ENCODE measurements around the gene GSTM2.

The GSTM2 gene

DNA sequence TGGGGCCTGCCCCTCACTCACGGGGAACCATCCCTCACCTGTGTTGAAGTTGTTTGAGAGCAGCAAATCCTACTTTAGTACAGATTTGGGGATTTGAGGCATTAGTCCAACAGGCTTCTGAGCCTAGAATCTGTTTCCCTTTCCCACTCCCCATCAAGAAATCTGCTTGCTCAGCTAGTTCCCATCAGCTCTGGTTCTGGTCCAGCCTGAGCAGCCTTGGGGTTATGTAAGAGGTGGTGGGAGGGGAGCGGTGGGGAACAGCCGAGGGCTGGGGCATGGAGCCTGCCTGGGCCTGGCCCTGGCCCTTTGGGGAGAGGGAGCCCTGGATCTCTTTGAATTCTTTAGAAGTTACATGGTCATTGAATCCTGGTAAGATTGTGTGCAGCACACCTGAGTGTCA lies 48.3 kb downstream of the GSTM2 start:
- H3K27me3 ChIP-seq (ENCODE audit: insufficient read depth, low read length, poor library complexity, severe bottlenecking): no peaks in the 10 kb centered on the region
- H3K9ac ChIP-seq (ENCODE audit: low read depth, low read length, poor library complexity, severe bottlenecking): no peak overlapping the region
- TF ChIP-seq, protein P1, sequence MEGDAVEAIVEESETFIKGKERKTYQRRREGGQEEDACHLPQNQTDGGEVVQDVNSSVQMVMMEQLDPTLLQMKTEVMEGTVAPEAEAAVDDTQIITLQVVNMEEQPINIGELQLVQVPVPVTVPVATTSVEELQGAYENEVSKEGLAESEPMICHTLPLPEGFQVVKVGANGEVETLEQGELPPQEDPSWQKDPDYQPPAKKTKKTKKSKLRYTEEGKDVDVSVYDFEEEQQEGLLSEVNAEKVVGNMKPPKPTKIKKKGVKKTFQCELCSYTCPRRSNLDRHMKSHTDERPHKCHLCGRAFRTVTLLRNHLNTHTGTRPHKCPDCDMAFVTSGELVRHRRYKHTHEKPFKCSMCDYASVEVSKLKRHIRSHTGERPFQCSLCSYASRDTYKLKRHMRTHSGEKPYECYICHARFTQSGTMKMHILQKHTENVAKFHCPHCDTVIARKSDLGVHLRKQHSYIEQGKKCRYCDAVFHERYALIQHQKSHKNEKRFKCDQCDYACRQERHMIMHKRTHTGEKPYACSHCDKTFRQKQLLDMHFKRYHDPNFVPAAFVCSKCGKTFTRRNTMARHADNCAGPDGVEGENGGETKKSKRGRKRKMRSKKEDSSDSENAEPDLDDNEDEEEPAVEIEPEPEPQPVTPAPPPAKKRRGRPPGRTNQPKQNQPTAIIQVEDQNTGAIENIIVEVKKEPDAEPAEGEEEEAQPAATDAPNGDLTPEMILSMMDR (conservative IDR thresholded peaks at IDR 0.05; ENCODE audit: low read length): no peak
- TF ChIP-seq EZH2phosphoT487 (IDR thresholded peaks at IDR 0.05; ENCODE audit: borderline replicate concordance): no peak
- H3K79me2 ChIP-seq (ENCODE audit: insufficient read depth, low read length): no peaks in the 10 kb centered on the region
- no peaks in the 10 kb centered on the region for H3F3A ChIP-seq (ENCODE audit: low read depth)
- no peak overlapping the region for H3K4me3 ChIP-seq (ENCODE audit: low read length, poor library complexity, severe bottlenecking)
- no peaks in the 10 kb centered on the region for H3K9me3 ChIP-seq (ENCODE audit: insufficient read depth, low read depth, low read length)
- no peaks in the 10 kb centered on the region for H3K9me2 ChIP-seq (replicated peaks; ENCODE audit: low read depth, low read length)
- peaks cover 6% of the 10 kb centered on the region for H3K4me1 ChIP-seq (ENCODE audit: insufficient read depth, low read length, poor library complexity, severe bottlenecking)
- H2AFZ ChIP-seq (ENCODE audit: low read length): no peak overlapping the region
- no peaks in the 10 kb centered on the region for H3K36me3 ChIP-seq (ENCODE audit: insufficient read depth, low read length)
- H3K4me2 ChIP-seq (ENCODE audit: low read depth, low read length, poor library complexity, severe bottlenecking): no peak overlapping the region
- no peaks in the 10 kb centered on the region for H4K20me1 ChIP-seq (ENCODE audit: insufficient read depth, low read length, poor library complexity, severe bottlenecking)

DNA sequence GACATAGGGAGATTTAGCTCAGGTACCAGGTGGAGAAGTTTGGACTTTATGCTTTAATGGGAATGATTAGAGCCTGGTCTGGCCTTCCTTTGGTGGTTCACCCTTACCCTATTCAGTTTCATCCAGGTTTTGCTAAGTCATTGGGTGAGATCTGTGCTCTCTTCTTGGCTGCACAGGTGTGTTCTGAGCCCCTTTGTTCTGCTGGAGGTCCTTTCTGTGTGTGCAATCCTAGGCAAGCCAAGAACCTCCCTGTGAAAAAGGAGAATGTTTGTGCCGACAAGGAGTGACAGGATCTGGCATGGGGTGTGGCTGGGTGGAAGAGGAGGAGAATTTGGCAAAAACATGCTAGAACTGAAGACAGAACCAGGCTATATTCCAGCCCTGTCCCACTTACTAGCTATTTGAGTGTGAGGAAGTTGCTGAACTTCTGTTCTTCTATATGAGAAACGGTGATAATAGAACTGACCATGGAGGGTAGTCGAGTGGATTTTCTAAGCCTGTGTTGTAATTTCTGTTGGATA lies 48.8 kb downstream of the GSTM2 start:
- Histone ChIP-seq H3K27me3 (ENCODE audit: insufficient read depth, low read length, poor library complexity, severe bottlenecking) (no peaks in the 10 kb centered on the region), H3K9ac (ENCODE audit: low read depth, low read length, poor library complexity, severe bottlenecking) (no peak overlapping the region), H3F3A (ENCODE audit: low read depth) (no peaks in the 10 kb centered on the region), H3K9me2 (replicated peaks; ENCODE audit: low read depth, low read length) (no peaks in the 10 kb centered on the region), H3K36me3 (ENCODE audit: insufficient read depth, low read length) (no peaks in the 10 kb centered on the region), H3K4me3 (ENCODE audit: low read length, poor library complexity, severe bottlenecking) (no peak overlapping the region), H3K9me3 (ENCODE audit: insufficient read depth, low read depth, low read length) (no peaks in the 10 kb centered on the region), H3K79me2 (ENCODE audit: insufficient read depth, low read length) (no peaks in the 10 kb centered on the region), H3K4me1 (ENCODE audit: insufficient read depth, low read length, poor library complexity, severe bottlenecking) (peaks cover 6% of the 10 kb centered on the region), H2AFZ (ENCODE audit: low read length) (no peak overlapping the region), H3K4me2 (ENCODE audit: low read depth, low read length, poor library complexity, severe bottlenecking) (no peak overlapping the region), H4K20me1 (ENCODE audit: insufficient read depth, low read length, poor library complexity, severe bottlenecking) (no peaks in the 10 kb centered on the region)
- TF ChIP-seq, protein P1 (conservative IDR thresholded peaks at IDR 0.05; ENCODE audit: low read length): no peak
- no peak for TF ChIP-seq EZH2phosphoT487 (IDR thresholded peaks at IDR 0.05; ENCODE audit: borderline replicate concordance)

DNA sequence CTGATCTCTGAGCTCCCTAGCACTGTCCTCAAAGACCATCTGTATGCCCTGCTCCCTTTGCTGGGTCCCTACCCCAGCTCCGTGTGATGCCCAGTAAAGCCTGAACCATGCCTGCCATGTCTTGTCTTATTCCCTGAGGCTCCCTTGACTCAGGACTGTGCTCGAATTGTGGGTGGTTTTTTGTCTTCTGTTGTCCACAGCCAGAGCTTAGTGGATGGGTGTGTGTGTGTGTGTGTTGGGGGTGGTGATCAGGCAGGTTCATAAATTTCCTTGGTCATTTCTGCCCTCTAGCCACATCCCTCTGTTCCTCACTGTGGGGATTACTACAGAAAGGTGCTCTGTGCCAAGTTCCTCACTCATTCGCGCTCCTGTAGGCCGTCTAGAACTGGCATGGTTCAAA lies 49.9 kb downstream of the GSTM2 start:
- TF ChIP-seq, protein P1 (conservative IDR thresholded peaks at IDR 0.05; ENCODE audit: low read length): no peak
- TF ChIP-seq EZH2phosphoT487 (IDR thresholded peaks at IDR 0.05; ENCODE audit: borderline replicate concordance): no peak
- Histone ChIP-seq H3K4me2 (ENCODE audit: low read depth, low read length, poor library complexity, severe bottlenecking) (no peak overlapping the region), H2AFZ (ENCODE audit: low read length) (no peak overlapping the region), H4K20me1 (ENCODE audit: insufficient read depth, low read length, poor library complexity, severe bottlenecking) (no peaks in the 10 kb centered on the region), H3K4me1 (ENCODE audit: insufficient read depth, low read length, poor library complexity, severe bottlenecking) (peaks cover 6% of the 10 kb centered on the region), H3K36me3 (ENCODE audit: insufficient read depth, low read length) (no peaks in the 10 kb centered on the region), H3K9me2 (replicated peaks; ENCODE audit: low read depth, low read length) (no peaks in the 10 kb centered on the region), H3K27me3 (ENCODE audit: insufficient read depth, low read length, poor library complexity, severe bottlenecking) (no peaks in the 10 kb centered on the region), H3K79me2 (ENCODE audit: insufficient read depth, low read length) (no peaks in the 10 kb centered on the region), H3F3A (ENCODE audit: low read depth) (no peaks in the 10 kb centered on the region), H3K4me3 (ENCODE audit: low read length, poor library complexity, severe bottlenecking) (no peak overlapping the region), H3K9ac (ENCODE audit: low read depth, low read length, poor library complexity, severe bottlenecking) (no peak overlapping the region), H3K9me3 (ENCODE audit: insufficient read depth, low read depth, low read length) (no peaks in the 10 kb centered on the region)

Measured in Loucy (cell line).